HG03196 (cell line): ENCODE measurements around the gene CBX6.
"Not testable (repeated sequence)": the region's sequence is repeated elsewhere in the genome, so short reads cannot be mapped to it uniquely, and the experiment has no call there.

Experiments used
- ATAC-seq: cut with Tn5 transposase; IDR thresholded peaks from one replicate; pipeline ENCODE4 v1.9.1; 2021; ENCODE audit not compliant: unreplicated experiment

CBX6 gene

GRCh38 chr22:38861170-38861876 lies 10.7 kb downstream of the CBX6 start:
- no peak for ATAC-seq

DNA sequence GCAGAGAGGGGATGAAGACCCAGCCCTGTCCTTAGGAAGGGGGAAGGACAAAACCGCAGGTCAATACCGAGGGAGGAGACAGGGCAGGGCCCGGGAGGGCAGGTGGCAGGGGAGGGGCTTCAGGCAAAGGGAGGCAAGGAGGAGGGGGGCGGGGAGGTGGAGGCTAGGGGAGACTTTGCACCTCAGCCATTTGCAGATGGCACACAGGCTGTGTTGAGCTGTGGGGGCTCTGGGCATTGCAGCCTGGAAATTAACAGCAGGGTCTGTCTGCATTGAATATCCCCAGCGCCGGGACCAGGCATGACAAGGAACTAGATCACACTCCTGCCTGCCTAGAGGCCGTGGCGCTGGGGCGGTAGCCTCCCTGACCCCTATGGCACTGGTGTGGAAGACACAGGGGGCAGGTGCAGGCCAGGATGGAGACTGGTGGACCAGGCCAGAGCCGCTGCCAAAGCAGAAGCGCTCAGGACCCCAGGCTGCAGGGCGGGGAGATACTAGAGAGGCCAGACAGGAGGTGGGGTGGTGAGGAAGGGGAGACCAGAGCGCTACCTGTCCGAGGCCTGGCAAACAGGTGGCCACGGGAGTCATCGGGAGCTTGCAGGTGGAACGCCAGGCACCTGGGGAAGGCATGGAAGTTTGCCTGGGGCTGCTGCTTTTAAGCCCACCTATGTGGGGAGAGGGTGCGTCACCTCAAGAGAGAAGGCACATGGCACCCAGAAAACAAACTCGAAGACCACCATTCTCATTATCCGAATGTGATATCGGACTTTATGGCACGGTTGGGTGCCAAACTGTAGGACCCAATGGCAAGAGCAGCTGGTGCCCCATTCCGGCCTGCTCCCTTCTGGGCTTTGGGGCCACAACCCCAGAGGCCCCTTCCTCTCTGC lies 11.5 kb downstream of the CBX6 start:
- ATAC-seq = no peak

- ATAC-seq = no peak
Observed at GRCh38 chr22:38859581-38860282, 12.3 kb downstream of the CBX6 start.

GRCh38 chr22:38858492-38858891 lies 13.5 kb downstream of the CBX6 start:
- ATAC-seq = no peak

DNA sequence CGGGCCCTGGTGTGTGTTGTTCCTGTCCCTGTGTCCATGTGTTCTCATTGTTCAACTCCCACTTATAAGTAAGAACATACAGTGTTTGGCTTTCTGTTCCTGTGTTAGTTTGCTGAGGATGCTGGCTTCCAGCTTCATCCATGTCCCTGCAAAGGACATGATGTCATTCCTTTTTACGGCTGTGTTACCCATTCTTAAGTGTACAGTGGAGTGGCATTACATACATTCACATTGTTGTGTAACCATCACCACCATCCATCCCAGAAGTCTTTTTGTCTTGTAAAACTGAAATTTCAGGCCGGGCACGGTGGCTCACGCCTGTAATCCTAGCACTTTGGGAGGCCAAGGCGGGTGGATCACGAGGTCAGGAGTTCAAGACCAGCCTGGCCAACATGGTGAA lies 17.5 kb downstream of the CBX6 start:
- not testable (repeated sequence) for ATAC-seq

DNA sequence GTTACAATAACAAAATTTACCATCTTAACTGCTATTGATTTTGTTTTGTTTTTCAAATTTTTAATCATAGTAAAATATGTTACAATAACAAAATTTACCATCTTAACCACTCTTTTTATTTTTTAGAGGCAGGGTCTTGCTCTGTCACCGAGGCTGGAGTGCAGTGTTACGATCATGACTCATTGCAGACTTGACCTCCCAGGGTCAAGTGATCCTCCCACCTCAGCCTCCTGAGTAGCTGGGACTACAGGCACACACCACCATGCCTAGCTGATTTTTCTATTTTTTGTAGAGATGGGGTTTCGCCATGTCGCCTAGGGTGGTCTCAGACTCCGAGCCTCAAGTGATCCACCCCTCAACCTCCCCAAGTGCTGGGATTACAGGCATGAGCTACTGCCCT lies 18.1 kb downstream of the CBX6 start:
- ATAC-seq = not testable (repeated sequence)

DNA sequence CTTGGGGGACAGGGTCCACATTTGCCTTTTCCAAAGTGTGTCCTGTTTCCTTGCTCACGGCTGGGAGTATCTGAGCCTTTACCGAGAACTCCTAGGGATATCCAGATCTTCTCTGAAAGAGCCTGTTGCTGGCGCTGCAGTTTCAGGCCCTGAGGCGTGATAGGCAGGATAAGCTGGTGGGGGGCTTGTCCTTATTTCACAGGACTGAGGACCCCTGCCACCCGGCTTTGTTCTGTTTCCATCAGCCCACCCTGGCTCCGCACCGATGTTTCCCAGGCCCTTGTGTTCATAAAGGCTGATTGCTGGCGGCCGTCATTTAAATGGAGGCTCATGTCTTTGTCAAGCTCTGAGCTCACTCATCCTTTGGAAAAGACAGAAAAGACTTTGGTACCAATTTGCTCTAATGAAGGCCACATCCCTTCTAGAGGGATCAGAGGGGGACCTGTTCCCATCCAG lies 18.8 kb downstream of the CBX6 start:
- no peak for ATAC-seq

DNA sequence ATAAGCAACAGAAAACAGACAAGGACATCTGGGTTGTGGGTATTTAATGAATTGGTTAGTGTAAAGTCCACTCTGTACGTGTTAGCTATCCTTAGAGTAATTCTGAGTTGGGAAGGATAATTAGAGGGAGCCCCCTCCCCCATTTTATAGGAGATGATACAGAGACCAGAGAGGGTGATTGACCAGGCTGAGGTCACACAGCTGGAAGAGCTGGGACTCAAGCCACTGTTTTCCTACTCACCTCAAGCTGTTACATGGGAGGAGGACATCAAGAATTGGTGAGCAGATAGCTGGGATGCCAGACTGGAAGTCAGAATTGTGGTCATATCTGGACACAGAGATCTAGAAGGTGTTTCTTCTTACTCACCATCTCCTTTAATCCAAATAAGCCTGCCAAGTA lies 19.5 kb downstream of the CBX6 start:
- no peak for ATAC-seq

GRCh38 chr22:38850941-38851849 lies 20.8 kb downstream of the CBX6 start:
- ATAC-seq = no peak

DNA sequence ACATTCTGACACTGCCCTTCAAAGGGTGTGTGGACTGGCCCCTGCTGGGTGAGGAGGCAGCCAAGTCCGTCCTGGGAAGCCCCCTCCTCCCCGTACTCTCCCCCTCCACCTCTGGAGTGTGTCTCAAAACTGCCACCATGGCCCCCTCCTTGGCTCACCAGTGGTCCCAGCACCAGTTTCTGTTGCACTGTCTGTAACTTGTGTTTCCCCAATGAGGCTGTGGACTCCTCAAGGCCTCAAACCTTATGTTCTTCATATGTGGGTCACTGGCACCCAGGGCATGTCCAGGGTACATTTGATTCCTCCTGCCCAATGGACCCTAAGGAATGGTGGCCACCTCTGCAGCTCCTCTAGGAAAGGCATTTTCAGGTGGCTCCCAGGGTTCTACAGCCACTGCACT lies 21.6 kb downstream of the CBX6 start:
- no peak for ATAC-seq

DNA sequence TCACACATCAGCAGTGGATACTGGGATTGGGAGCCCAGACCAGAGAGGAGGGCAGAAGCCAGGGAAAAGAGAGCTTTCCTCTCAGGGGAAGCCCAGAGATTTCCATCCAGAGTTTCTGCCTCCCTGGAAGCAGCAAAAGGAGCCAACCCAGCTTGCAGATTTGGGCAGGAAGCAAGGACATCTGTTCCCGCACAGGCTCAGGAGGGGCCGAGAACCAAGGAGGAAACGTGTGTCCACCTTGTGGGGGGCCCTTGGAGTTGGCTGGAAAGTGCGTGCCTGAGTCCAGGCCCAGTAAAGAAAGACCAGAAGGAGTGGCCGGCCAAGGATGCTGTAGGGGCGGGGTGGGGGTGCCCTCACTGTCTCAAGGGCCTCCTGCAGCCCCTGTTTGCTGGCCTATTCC lies 22.2 kb downstream of the CBX6 start:
- no peak for ATAC-seq

- ATAC-seq = no peak
Observed at GRCh38 chr22:38846412-38846811, 25.6 kb downstream of the CBX6 start.

- ATAC-seq = no peak
Observed at GRCh38 chr22:38845004-38845740, 26.8 kb downstream of the CBX6 start.

GRCh38 chr22:38844315-38845003 lies 27.6 kb downstream of the CBX6 start:
- no peak for ATAC-seq

DNA sequence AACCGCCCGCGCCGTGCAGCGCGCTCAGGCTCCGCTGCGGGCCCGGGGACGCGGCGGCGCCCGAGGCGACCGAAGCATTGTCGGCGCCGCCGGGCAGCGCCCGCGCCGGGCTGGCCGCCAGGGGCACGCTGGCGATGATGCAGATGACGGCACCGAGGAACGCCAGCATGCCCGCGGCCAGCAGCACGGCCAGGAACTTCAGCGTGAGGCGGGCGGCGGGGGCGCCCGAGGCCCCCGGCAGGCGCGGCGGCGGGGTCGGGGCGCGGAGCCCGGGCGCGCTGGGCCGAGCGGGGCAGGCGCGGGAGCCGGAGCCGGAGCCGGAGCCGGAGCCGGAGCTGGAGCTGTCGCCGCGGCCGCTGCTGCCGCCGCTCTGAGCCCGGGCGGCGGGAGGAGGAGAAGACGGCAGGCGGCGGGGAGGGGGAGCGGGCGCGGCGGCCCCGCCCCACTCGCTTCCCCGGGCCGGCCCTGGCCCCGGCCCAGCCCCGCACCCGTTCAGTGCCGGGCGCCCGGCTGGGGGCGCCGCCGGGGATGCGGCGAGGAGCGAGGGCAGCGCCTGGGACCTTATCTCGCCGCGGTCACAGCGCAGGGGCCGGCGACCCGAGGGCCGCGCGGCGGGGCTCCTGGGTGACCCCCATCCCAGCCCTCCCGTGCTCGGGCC lies 28.2 kb downstream of the CBX6 start, which contains the start of gene NPTXR:
Gene NPTXR (minus strand): TSS at position 372 of the 658 bp plus-strand sequence.
- ATAC-seq = no peak

GRCh38 chr22:38843201-38843656 lies 28.8 kb downstream of the CBX6 start:
- no peak for ATAC-seq

DNA sequence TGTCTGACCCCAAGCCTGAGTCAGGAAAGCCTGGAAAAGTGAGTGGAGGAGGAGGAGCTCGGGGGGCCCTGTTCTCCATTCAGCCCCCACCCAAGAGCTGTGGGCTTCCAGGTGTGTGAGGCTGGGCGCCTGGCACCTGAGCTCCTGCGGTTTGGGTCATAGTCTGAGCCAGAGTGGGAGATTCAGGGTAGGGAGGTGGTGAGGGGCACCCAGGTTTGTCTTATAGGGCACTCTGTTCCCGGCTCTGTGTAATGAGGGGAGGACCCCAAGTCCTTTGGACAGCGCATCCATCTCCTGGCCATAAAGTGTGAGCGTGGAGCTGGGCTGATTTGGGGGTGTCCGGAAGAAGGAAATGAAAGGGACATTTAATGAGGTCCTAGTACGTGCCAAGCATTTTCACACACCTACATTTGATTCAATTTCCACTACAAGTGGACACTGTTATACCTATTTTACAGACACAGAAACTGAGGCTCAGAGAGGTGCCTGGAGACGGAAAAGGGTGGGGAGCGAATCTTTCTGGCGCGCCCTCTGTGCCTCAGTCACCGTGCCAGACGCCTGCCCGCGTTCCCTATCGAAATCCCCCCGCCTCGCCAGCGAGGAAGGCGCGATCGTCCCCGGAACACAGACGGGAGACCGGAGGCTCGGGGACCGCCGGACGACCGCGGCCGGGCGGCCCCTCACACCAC lies 29.4 kb downstream of the CBX6 start:
- no peak for ATAC-seq

GRCh38 chr22:38841635-38842034 lies 30.4 kb downstream of the CBX6 start:
- no peak for ATAC-seq
